SJSA1 (cell line): ENCODE results near the gene MIOS. TPM values are rescaled to one million over a fixed set of nuclear protein-coding genes. Genes with fewer than 3 reads are reported as not detected.

Experiments used
- DNase-seq, 2 experiments: peaks; one replicate each; pipeline ENCODE4 v3.0.0-alpha.2; 2015 to 2020; ENCODE audit warnings: low spot score in 2 of 2, low read depth in 1 of 2
- H3K27ac ChIP-seq: fragments of 250-450 bp; sonication (Bioruptor Pico); 2 replicates; pipeline ENCODE4 v1.5.1; 2020; ENCODE audit warnings: mild to moderate bottlenecking, moderate library complexity
- H3K27me3 ChIP-seq: fragments of 250-450 bp; sonication (Bioruptor Pico); replicated peaks from 2 replicates; pipeline ENCODE4 v1.5.1; 2020; ENCODE audit warnings: mild to moderate bottlenecking, moderate library complexity
- H3K36me3 ChIP-seq: fragments of 250-450 bp; sonication (Bioruptor Pico); 2 replicates; pipeline ENCODE4 v1.5.1; 2020; ENCODE audit warnings: mild to moderate bottlenecking
- H3K4me1 ChIP-seq: fragments of 250-450 bp; sonication (Bioruptor Pico); replicated peaks from 2 replicates; pipeline ENCODE4 v1.6.1; 2021; ENCODE audit warnings: mild to moderate bottlenecking
- H3K4me3 ChIP-seq: fragments of 250-450 bp; sonication (Bioruptor Pico); 2 replicates; pipeline ENCODE4 v1.5.1; 2020; ENCODE audit warnings: mild to moderate bottlenecking
- H3K9me3 ChIP-seq: fragments of 250-450 bp; sonication (Bioruptor Pico); replicated peaks from 2 replicates; pipeline ENCODE4 v1.5.1; 2020; ENCODE audit warnings: mild to moderate bottlenecking
- total RNA-seq: library from RNA; depleted of rRNA; stranded (reverse); fragments of >200 nt; shearing (Covaris generic); gene quantifications from 2 replicates; pipeline ENCODE4 v1.2.3, GENCODE V29; 2014

MIOS gene
- total RNA-seq, 1 experiment from 2014 or later, result 36.9 TPM

DNA sequence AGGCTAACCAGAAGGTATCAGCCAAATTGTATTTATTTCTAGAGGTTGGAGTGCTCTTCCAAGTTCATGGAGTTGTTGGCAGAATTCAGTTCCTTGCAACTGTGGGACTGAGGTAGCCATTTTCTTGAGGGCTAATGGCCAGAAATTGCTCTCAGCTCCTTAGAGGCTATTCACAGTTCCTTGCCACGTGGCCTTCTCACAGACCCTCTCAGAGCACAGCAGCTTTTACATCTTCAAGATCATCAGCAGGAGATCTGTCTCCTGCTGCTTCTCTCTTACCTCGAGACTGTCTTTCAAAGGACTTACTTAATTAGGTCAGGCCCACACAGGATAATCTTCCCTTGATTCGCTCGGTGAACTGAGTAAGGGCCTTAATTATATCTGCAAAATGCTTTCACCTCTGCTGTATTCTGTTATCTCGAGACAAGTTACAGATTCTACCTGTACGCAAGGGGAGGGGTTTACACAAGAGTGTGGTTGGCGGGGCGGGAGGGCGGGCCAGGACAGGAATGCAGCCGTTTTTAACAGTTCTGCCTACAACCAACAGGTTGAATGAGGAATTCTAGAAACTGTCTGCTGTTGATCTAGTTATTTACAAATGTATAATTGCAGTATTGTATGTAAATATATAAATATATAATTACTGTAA, 15.0 kb downstream of the MIOS start:
- Histone ChIP-seq H3K4me1 (no peaks in the 10 kb centered on the region), H3K27me3 (no peaks in the 10 kb centered on the region), H3K9me3 (no peaks in the 10 kb centered on the region), H3K36me3 (peaks cover 8% of the 10 kb centered on the region), H3K4me3 (no peak overlapping the region), H3K27ac (no peak overlapping the region)
- DNase-seq, result no peak

GRCh38 chr7:7582596-7582995, 15.9 kb downstream of the MIOS start:
- H3K27ac ChIP-seq, result no peak overlapping the region
- H3K9me3 ChIP-seq, result no peaks in the 10 kb centered on the region
- no peak for DNase-seq
- H3K4me1 ChIP-seq, result no peaks in the 10 kb centered on the region
- no peak overlapping the region for H3K4me3 ChIP-seq
- H3K36me3 ChIP-seq, result peaks cover 8% of the 10 kb centered on the region
- no peaks in the 10 kb centered on the region for H3K27me3 ChIP-seq

DNA sequence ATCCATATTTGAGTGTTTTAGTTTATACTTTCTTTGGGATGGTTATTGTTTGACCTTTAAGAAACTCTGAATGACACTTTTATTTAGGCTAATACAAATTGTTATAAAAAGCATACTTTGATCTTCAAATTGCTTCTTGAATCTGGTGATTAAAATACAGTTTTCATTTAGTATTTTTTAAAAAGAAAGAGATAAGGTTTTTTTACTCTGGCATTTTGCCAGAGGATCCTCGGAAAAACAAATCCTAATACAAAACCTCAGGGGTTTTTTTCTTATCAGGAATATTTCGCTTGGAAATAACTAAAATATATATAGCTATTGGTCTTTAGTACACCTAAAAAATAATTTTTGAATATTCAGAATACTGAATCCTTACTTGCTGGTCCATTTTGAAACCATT, 17.0 kb downstream of the MIOS start:
- Histone ChIP-seq H3K4me3 (no peak overlapping the region), H3K27ac (no peak overlapping the region), H3K27me3 (no peaks in the 10 kb centered on the region), H3K36me3 (peaks cover 8% of the 10 kb centered on the region), H3K9me3 (no peaks in the 10 kb centered on the region), H3K4me1 (no peaks in the 10 kb centered on the region)
- no peak for DNase-seq

GRCh38 chr7:7584653-7585052, 18.0 kb downstream of the MIOS start:
- Histone ChIP-seq H3K27me3 (no peaks in the 10 kb centered on the region), H3K4me3 (no peak overlapping the region), H3K9me3 (no peaks in the 10 kb centered on the region), H3K36me3 (peaks cover 8% of the 10 kb centered on the region), H3K4me1 (no peaks in the 10 kb centered on the region), H3K27ac (no peak overlapping the region)
- no peak for DNase-seq

GRCh38 chr7:7585241-7585928, 18.7 kb downstream of the MIOS start:
- Histone ChIP-seq H3K36me3 (peaks cover 8% of the 10 kb centered on the region), H3K27me3 (no peaks in the 10 kb centered on the region), H3K9me3 (no peaks in the 10 kb centered on the region), H3K27ac (no peak overlapping the region), H3K4me3 (no peak overlapping the region), H3K4me1 (no peaks in the 10 kb centered on the region)
- DNase-seq, result no peak

DNA sequence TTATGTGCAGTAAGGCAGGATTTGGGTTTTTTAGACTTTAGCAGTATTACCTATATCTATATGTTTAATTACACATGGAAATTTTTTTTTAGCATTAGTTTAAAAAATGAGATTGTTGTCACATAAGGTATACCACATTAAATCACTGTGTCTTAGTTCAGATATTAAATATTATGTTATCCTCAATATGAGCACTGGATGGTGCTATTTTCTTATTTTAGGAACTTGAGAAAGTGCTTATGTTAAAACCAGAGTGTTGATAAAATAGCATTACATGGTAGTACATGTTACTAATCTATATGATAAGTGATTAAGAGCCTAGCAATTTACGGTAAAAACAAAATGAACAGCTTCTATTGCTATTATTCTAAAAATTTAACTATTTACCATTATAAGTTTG, 28.8 kb downstream of the MIOS start:
- Histone ChIP-seq H3K4me1 (no peaks in the 10 kb centered on the region), H3K27ac (no peak overlapping the region)

GRCh38 chr7:7596176-7596575, 29.5 kb downstream of the MIOS start:
- H3K27me3 ChIP-seq, result no peaks in the 10 kb centered on the region
- no peak overlapping the region for H3K4me3 ChIP-seq
- H3K4me1 ChIP-seq, result no peaks in the 10 kb centered on the region
- no peak for DNase-seq
- H3K9me3 ChIP-seq, result no peaks in the 10 kb centered on the region
- H3K27ac ChIP-seq, result no peak overlapping the region
- H3K36me3 ChIP-seq, result peaks cover 19% of the 10 kb centered on the region

More for the DNA sequence above, 28.8 kb downstream of the MIOS start:
- H3K27me3 ChIP-seq, result no peaks in the 10 kb centered on the region
- H3K4me3 ChIP-seq, result no peak overlapping the region
- peak in 1 of 2 experiments; percentile 3 for DNase-seq
- H3K9me3 ChIP-seq, result no peaks in the 10 kb centered on the region
- H3K36me3 ChIP-seq, result peaks cover 19% of the 10 kb centered on the region

GRCh38 chr7:7607010-7607409, 40.3 kb downstream of the MIOS start:
- no peak overlapping the region for H3K4me3 ChIP-seq
- H3K4me1 ChIP-seq, result no peaks in the 10 kb centered on the region
- H3K9me3 ChIP-seq, result no peaks in the 10 kb centered on the region
- peaks cover 17% of the 10 kb centered on the region for H3K36me3 ChIP-seq
- DNase-seq, result no peak
- H3K27me3 ChIP-seq, result no peaks in the 10 kb centered on the region
- no peak overlapping the region for H3K27ac ChIP-seq

DNA sequence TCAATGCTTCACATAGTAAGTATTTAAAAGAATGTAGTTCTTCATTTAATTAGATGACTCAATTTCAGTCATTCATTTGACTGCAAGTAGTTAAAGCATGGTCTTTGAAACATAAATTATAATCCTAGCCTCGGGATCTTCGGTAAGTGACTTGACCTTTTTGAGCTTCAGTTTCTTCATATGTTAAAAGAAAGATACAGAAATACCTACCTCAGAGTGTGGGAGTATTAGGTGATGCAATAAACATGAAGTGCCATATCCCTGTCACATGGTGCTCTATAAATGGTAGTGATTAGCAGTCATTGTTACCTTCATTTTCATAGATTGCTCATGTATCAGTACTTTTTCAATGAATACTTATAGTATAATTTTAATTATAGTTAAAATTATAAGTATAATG, 42.6 kb downstream of the MIOS start:
- Histone ChIP-seq H3K27ac (no peak overlapping the region), H3K4me1 (no peaks in the 10 kb centered on the region), H3K27me3 (no peaks in the 10 kb centered on the region), H3K4me3 (no peak overlapping the region), H3K9me3 (no peaks in the 10 kb centered on the region), H3K36me3 (peaks cover 17% of the 10 kb centered on the region)
- DNase-seq, result no peak

GRCh38 chr7:7612519-7612918, 45.8 kb downstream of the MIOS start:
- Histone ChIP-seq H3K4me3 (no peak overlapping the region), H3K27ac (no peak overlapping the region), H3K9me3 (no peaks in the 10 kb centered on the region), H3K36me3 (peaks cover 12% of the 10 kb centered on the region), H3K4me1 (no peaks in the 10 kb centered on the region), H3K27me3 (no peaks in the 10 kb centered on the region)
- no peak for DNase-seq

- H3K9me3 ChIP-seq, result no peaks in the 10 kb centered on the region
- no peak overlapping the region for H3K4me3 ChIP-seq
- H3K27me3 ChIP-seq, result no peaks in the 10 kb centered on the region
- H3K27ac ChIP-seq, result no peak overlapping the region
- H3K4me1 ChIP-seq, result no peaks in the 10 kb centered on the region
- H3K36me3 ChIP-seq, result peaks cover 6% of the 10 kb centered on the region
- DNase-seq, result no peak
Measured at GRCh38 chr7:7613210-7613609, 46.5 kb downstream of the MIOS start.

- no peaks in the 10 kb centered on the region for H3K27me3 ChIP-seq
- H3K4me1 ChIP-seq, result no peaks in the 10 kb centered on the region
- DNase-seq, result no peak
- H3K36me3 ChIP-seq, result no peaks in the 10 kb centered on the region; the same call in 1 of the 2 replicates
- no peak overlapping the region for H3K4me3 ChIP-seq
- no peak overlapping the region for H3K27ac ChIP-seq
- H3K9me3 ChIP-seq, result no peaks in the 10 kb centered on the region
Measured at GRCh38 chr7:7614018-7614741, 47.5 kb downstream of the MIOS start.

- H3K27ac ChIP-seq, result no peak overlapping the region
- H3K36me3 ChIP-seq, result no peaks in the 10 kb centered on the region
- no peaks in the 10 kb centered on the region for H3K27me3 ChIP-seq
- no peaks in the 10 kb centered on the region for H3K4me1 ChIP-seq
- H3K4me3 ChIP-seq, result no peak overlapping the region
- DNase-seq, result no peak
- H3K9me3 ChIP-seq, result no peaks in the 10 kb centered on the region
Measured at GRCh38 chr7:7617550-7617949, 50.9 kb downstream of the MIOS start.

GRCh38 chr7:7618410-7618809, 51.7 kb downstream of the MIOS start:
- Histone ChIP-seq H3K27ac (no peak overlapping the region), H3K27me3 (no peaks in the 10 kb centered on the region), H3K9me3 (no peaks in the 10 kb centered on the region), H3K4me1 (no peaks in the 10 kb centered on the region), H3K36me3 (no peaks in the 10 kb centered on the region), H3K4me3 (no peak overlapping the region)
- no peak for DNase-seq
